ENCODE results near the gene VAV2.

The VAV2 gene

DNA sequence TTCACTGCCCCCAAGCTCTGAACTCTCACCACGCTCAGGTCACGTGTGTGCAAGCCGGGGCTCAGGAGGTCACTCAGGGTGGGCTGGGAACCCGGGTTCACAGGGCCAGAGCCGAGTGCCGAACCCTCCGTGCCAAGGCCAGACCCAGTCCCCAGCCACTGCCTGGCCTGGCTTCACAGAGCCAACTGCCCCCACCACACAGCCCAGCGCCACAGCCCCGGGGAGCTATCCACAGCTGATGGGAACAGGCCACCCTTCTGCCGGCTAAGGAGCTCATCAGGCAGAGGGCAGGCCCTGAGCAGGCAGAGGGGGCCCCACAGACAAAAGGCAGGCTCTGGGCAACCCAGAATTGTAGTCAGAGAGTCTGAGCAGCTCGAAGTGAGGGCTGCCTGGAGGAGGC lies 117.0 kb downstream of the VAV2 start:
- DNase-seq (ENCODE audit: low read depth in 2 of 2), result no peak

DNA sequence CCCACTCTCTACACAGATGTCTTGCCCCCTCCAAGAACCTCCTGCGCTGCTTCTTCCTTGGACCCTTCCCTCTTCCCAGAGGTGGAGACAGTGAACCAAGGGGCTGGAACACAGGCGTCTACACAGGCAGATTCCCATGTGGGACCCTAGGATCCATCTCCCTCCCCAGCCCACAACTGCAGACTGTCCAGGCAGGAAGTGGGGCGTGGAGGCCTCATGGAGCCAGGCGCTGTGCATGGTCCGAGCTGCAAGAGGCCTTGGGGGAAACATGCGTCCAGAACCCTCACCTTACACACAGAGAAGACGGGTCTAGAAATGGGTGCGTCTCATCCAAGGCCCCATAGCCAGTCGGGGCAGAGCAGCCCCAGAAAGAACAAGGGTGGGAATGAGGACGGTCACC lies 117.5 kb downstream of the VAV2 start:
- no peak for DNase-seq (ENCODE audit: low read depth in 2 of 2)

DNA sequence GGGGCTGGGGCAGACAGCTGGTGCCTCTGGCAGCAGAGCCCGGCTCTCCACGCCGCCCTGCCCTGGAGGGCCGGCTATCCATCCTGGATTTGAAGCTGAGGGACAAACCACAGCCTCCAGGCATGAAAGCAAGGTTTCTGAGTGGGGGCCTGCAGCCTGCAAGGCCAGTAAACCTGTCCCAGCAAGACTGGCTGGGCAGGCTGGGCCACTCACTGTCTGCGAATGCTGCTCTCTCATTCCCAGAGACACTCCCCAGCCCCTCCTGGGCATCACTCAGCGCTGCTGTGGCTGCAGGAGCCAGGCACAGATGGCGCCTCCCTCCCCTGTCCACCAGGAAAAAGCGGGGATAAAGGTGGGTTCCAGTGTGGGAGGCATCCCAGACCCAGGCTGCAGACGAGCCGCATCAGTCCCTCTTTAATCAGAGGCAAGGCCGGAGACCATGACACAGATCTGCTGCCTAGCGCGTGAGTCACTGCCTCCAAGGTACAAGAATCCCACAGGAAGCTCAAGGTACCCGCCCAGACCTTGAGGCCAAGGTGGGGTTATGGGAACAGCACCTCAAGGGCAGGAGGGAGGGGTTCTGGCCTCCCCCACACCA lies 118.0 kb downstream of the VAV2 start:
- no peak for DNase-seq (ENCODE audit: low read depth in 2 of 2)

DNA sequence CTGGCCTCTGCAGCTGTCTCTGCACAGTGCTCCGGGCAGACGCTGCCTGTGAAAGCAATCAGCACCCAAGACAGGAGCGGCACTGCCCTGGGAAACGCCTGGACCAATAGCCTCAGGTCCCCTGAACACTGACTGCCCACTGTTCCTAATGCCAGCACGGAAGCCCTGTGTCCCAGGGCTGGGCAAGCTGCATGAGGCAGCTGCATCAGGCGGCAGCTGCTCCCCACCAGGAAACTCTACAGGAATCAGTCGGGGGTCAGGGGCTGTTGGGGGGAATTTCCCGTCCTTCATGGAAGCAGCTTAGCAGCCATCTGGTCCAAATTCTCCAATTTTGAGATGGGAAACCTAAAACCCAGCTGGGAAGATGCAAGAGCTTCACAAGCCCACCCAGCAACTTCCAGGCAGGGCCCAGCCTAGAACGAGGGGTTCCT lies 118.6 kb downstream of the VAV2 start:
- no peak for DNase-seq (ENCODE audit: low read depth in 2 of 2)

DNA sequence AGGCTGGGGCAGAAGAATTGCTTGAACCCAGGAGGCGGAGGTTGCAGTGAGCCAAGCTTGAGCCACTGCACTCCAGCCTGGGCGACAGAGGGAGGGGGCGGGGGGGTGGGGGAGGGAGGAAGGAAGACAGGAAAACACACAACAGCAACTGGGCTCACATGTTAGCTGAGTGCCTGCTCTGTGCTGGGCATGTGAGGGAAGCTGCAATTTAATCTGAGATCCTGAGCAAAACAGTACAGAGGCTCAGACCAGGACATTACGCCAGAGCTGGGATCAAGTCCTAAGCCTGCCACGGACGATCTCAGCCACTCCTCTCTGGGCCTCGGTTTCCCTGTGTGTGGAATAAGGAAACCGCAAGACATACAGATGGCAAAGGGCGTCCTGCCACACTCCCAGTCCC lies 119.1 kb downstream of the VAV2 start:
- no peak for DNase-seq (ENCODE audit: low read depth in 2 of 2)

DNA sequence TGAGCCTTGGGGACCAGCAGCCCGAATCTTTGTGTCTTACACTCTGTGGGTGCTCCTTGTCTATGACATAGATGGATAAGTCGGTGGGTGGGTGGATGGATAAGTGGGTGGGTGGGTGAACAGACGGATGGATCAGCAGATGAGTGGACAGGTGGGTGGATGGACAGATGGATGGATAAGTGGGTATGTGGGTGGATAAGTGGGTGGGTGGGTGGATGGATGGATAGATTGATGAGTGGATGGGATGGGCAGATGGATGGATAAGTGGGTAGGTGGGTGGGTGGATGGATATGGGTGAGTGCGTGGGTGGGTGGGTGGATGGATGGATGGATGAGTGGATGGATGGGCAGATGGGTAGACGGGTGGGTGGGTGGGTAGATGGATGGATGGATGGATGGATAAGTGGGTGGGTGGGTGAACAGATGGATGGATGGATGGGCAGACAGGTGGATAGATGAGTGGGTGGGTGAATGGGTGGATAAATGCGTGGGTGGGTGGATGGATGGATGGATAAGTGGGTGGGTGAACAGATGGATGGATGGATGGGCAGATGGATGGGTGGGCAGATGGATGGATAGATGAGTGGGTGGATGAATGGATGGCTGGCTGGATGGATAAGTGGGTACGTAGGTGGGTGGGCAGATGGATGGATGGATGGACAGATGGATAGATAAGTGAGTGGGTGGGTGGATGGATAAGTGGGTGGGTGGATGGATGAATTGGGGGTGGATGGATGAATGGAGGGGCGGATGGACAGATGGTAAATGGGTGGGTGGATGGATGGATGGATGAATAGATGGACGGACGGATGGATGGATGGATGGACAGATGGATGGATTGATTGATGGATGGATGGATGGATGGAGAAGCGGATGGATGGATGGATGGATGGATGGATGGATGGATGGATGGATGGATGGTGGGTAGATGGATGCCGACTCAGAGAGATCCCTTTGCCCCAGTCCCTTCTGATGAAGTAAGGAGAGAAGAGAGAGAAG lies 121.2 kb downstream of the VAV2 start:
- DNase-seq (ENCODE audit: low read depth in 2 of 2), result no peak

DNA sequence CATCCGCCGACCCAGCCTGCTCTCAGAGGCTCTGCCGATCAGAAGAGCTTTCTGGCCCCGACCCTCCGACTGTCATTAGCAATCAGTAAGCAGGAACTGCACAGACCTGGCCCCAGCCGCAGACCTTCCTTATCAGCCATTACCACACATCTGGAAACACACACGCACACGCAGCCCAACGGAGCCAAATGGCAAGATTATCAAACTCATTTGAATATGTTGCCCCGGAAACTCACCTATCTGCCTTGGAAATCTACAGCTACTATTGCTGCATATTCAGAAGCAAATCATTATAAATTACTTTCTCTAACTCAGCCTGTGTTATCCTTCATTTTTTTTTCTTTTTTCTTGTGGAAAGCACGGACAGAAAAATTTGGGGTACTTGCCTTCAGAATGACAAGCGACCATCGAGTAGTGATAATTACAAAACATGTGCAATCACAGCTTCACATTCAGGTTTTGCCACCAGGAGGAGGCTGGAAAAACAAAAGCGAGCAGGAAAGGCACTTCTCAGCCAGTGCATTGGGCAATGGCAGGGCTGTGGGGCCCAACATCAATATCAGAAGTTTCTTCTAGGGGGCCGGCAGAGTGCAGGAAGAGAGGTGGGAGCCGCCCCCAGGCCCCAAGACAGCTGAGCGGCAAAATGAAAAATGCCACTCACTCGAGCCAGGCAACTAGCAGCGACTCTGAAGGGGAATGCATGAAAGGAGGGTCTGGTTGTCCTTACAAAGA lies 122.3 kb downstream of the VAV2 start:
- DNase-seq (ENCODE audit: low read depth in 2 of 2), result no peak

DNA sequence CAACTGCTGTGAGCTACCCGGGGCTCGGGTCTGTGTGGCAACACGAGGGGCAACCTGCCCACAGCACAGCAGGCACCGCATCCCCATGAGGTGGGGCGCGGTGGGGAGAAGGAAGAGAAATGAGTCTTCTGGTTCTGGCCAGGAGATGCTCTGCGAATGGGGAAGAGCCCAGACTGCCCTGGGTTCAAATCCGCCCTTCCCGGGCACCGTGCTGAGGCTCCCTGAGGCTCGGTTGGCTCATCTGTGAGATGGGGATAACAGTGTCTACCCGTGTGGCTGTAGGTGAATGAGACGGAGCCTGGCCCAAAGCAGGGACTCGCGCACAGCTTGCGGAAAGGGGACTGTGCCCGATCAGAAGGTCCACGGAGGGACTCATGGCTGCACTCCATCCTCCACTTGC lies 123.9 kb downstream of the VAV2 start:
- DNase-seq (ENCODE audit: low read depth in 2 of 2), result no peak

DNA sequence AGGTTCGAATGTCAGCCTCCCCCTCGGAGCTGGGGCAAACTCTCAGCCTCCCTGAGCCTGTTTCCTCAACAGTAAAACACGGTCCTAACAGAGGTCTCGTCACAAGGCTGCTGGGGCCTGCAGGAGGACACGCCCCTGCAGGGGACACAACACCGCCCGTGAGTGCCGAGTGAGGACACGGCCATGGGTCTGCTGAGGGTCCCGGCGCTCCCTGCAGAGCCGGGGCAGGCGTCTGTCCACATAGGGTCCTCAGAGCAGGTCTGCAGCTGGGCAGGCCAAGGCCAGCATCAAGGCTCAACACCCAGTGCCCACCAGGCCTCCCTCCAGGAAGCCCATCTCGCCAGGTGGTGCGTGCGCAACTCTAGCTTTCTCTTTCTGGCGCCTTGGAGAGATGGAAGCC lies 125.2 kb downstream of the VAV2 start:
- no peak for DNase-seq (ENCODE audit: low read depth in 2 of 2)

DNA sequence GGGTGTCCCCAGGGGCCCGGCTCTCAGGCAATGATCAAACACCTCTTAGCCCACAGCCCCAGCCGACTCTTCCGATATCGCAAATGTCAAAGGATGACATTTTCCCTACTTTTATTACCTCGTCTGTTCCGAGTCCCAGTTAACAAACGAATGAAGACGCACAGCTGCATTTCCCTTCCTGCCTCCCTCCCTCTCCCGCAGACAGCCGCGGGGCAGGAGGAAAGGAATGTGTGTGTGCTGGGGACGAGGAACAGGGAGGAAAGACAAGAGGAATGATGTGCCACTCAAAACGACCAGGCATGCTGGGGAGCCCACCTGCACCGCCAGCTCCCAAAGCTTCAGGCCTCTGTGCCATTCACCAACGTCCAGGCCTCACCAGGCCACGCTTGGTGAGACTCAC lies 128.1 kb downstream of the VAV2 start:
- no peak for DNase-seq (ENCODE audit: low read depth in 2 of 2)

DNA sequence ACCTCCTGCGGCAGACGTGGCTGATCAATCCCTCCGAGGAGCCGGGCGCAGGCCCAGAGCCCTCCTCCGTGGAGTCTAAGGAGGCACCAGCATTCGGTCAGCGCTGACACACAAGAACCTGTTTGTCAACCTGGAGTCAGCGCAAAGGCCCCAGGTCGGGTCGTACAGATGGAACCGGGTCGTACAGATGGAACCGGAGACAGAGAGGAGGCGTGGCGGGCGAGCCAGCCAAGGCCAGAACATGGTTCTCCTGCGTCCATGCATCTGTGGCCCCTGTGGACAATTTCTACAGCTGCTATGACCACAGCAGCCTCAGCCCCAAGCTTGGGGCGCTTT lies 128.9 kb downstream of the VAV2 start:
- no peak for DNase-seq (ENCODE audit: low read depth in 2 of 2)

DNA sequence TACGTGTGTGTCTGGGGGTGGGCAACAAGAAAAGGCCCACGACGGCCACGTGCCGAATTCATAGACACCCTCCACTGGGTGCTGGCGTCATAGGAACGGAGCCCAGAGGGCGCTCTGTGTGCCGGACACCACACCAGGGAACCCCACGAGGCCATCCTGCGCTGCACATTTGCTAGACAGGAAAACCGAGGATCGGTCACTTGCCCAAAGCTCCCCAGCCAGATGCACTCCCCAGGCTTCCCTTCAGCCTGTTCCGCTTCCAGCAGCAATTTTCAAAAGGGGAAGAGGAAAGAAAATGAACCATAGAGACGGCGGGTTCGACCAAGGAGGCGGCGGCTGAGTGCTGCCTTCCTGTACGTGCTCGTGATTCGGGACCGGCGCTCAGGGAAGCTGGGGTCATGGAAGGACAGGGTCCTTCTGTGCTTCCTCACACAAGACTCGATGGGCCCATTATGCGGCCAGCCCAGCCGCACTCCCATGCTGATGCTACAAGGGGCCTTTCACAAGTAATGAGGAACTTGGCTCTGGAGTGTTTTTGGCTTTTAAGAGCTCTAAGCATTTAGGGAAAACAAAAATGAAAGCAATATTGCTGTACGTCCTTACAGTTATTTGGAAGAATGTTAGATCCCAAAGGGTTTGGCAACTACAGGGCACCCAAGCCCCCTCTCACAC lies 129.4 kb downstream of the VAV2 start:
- no peak for DNase-seq (ENCODE audit: low read depth in 2 of 2)

DNA sequence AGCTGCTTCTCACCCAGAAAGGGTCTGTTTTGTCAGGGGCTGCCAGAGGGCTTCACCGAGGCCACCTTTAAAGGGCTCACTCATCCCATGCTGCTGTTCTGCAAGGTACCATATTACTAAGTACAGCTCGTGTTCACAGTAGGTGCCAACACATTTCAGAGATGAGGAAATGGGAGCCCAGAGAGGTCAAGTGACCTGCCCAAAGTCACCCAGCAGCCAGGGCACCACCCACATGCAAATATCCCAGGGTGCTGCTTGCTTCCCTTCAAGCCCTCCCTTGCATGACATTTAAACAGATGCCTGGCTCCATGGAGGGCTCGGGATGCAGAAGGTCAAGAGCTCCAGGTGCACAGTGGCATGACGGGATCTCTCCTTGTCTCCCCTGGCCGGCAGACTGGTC lies 130.4 kb downstream of the VAV2 start:
- DNase-seq (ENCODE audit: low read depth in 2 of 2), result no peak

DNA sequence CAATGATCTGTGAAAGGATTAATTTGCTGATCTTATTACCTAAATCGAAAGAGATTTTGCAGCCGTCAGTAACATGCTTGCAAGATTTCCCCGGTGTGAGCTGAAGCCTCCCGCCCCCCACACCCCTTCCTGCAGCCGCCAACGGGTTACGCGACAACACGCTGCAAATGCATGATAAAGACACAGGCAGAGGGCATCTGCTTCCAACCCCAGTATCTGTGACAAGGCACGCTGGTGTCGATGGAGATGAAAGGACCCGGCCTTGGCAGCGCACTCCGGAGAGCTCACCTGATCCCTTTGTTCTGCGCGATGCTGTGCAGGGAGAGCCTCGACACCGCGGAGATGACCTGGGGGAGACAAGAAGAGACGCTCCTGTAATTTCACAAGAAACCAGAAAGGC lies 131.0 kb downstream of the VAV2 start:
- DNase-seq (ENCODE audit: low read depth in 2 of 2), result no peak

DNA sequence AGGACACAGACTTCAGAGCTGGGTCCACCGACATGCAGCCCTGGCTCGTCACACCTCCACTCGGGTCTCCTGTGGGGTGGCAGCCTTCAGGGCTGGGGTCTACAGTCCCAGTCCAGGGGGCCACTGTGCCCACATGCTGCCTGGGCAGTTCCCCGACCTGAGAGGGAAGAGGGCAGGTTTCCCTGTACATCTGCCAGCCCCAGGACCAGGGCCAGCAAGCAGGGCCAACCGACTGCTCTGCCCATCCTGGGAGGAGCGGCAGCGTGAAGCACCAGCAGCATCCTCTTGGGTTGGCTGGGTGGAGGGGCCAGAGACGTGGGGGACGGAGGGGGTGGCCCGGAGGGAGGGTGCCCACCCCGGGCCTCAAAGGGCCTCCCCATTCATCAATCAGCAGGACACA lies 133.4 kb downstream of the VAV2 start:
- DNase-seq (ENCODE audit: low read depth in 2 of 2), result no peak

DNA sequence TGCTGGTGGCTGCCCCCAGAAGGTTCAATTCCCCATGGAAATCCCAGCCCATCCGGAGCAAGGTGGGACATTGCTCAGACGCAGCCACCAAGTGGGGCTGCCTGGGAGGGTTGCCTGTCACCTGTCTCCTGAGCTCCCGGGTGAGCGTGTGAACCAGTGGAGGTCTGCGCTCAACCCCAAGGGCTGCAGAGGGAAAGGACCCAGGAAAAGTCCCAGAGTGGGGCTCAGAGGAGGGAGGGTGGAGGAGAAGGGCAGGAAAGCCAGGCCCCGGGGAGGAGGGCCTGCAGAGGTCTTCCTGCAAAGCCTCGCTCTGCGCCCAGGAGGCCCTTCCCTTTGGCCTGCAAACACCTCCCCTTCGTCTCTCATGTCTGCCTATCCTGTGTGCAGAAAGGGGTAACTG lies 134.5 kb downstream of the VAV2 start:
- no peak for DNase-seq (ENCODE audit: low read depth in 2 of 2)

DNA sequence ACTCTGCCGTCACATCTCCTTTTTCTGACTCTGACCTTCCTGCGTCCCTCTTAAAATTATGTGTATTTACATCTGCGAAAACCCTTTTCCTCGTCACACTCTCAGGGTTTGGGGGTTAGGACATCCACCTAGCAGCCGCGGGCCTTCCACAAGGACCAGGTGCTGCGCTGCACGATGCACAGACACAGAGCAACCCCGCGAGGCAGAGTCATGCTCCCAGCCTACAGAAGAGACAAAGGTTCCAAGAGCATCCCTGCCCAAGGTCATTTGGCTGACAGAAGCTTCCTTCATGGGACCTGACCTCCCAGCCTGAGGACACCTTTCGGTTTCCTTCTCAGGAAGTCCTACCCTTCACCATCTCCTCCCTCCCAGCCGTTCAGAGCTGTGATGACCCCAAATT lies 135.3 kb downstream of the VAV2 start:
- no peak for DNase-seq (ENCODE audit: low read depth in 2 of 2)

DNA sequence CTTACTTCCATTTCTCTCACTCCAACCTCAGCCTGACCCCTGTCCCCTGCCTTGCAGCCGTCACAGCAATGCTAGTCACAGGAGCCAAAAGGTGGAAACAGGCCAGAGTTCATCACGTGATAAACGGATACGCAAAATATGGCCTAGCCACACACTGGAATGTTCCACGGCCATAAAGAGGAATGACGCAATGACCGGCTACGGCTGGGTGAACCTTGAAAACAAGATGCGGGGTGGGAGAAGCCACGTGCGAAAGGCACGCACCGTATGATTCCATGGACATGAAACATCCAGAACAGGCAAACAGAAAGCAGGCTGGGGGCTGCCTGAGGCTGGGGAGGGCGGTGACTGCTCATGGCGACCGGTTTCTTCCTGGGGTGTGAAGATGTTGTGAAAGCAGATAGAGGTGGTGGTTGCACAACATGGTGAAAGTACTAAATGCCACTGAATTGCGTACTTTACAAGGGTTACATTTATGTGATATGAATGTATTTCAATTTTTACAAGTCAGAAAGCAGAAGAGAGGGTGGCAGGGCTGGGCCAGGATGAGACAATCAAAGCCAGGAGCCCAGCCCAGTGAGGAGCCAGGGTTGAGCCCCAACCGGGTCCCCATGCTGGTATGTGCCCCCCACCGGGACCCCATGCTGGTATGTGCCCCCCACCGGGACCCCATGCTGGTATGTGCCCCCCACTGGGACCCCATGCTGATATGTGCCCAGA lies 136.2 kb downstream of the VAV2 start:
- DNase-seq (ENCODE audit: low read depth in 2 of 2), result no peak

DNA sequence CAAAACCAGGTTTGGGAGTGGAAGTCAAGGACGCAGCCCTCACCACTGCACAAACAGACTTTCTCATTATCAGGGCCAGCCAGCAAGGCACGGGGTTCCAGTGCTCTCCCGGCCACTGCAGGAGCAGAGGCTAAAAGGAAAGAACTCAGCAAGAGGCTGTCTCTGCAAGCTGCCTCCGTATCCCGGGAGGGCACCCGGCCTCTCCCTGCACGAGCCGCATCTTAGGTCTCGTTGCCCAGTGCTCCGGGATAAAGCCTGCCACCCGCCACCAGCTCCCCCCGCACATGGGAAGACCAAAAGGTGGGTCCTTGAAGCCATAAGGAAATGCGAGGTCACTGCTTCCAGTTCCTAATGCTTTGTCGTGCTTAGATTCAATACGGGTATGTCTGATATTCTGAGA lies 136.8 kb downstream of the VAV2 start:
- DNase-seq (ENCODE audit: low read depth in 2 of 2), result no peak

DNA sequence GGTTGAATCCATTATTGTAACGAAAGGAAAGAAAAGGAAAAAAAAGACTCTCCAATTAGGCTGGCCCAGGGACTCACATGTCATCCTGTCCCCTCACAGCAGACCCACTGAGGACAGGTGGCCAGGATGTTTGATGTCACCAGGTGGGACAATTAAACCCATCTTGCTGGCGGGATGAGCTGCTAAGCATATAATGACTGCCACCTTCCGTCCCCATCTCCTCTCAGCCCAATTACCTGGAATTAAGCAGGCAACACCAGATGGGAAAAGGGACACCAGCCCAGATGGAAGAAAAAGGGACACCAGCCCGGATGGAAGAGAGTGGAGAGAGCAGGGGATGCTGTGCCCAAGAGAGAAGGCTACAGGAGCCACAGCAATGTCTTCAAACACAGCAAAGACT lies 137.4 kb downstream of the VAV2 start:
- DNase-seq (ENCODE audit: low read depth in 2 of 2), result no peak

DNA sequence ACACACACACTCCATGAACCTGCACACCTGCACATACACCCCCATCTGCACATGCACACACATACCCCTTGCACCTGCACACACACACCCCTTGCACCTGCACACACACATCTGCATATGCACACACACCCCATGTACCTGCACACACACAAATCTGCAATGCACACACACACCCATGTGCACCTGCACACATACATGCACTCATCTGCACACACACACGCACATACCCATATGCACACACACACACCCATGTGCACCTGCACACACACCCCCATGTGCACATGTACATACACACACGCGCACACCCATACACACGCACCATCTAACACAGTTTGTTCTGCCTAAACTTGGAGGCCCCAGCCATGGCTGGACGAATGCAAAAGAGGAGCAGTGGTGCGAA lies 138.1 kb downstream of the VAV2 start:
- DNase-seq (ENCODE audit: low read depth in 2 of 2), result no peak

DNA sequence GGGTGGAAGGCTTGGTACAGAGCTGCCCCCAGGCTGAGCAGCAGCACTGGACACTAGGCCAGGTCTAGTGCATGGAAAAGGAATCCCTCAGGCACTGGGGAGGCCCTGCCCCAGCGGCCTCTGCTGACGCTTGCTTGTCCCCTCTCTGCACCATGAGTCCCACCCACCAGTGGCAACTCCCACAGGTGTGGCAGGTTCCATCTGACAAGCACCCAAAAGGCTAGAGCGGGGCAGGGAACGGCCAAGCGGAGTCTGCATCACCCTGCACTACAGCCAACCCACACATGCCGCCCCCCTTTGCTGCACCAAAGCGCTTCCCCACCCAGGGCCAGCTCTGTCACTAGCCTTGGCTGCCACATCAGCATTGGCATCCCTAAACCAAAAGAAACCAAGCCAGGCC lies 138.8 kb downstream of the VAV2 start:
- no peak for DNase-seq (ENCODE audit: low read depth in 2 of 2)

Data from stimulated activated CD8-positive, alpha-beta memory T cell treated with anti-CD3 and anti-CD28 coated beads, Interleukin-2, amount 100 ng/mL, for 1 hour (primary cell).